Thoracic aorta (tissue), 2 donors: ENCODE data around the gene APOA4. TPM values are rescaled to one million over a fixed set of nuclear protein-coding genes. Genes with fewer than 3 reads are reported as not detected.
A peak's percentile ranks its signal among the peaks of the same experiment; 100 is the strongest.

Source experiments
- ATAC-seq: fragments of 150-250 bp; one replicate; pipeline ENCODE4 v1.8.0; 2017; ENCODE audit warnings: low read depth; ENCODE audit not compliant: insufficient number of reproducible peaks, low FRiP score
- DNase-seq: peaks from one replicate; pipeline ENCODE4 v3.0.0-alpha.2; 2020; ENCODE audit warnings: low spot score
- H3K27ac ChIP-seq, 2 donors: fragments of 200-600 bp; sonication (generic); 1 replicate in 1 of 2; 2 replicates in 1 of 2; pipeline ENCODE4 v1.5.1; 2016; ENCODE audit warnings: mild to moderate bottlenecking in 2 of 2, moderate library complexity in 2 of 2
- H3K27me3 ChIP-seq: fragments of 200-600 bp; sonication (generic); replicated peaks from 2 replicates; pipeline ENCODE4 v1.6.0; 2016; ENCODE audit warnings: mild to moderate bottlenecking; ENCODE audit not compliant: insufficient read depth
- H3K36me3 ChIP-seq: fragments of 200-600 bp; sonication (generic); one replicate; pipeline ENCODE4 v1.5.1; 2016
- H3K4me1 ChIP-seq, 2 donors: fragments of 200-600 bp; sonication (generic); 1 replicate in 1 of 2; 2 replicates in 1 of 2; pipeline versions ENCODE4 v1.5.1 to v1.6.0; 2016; ENCODE audit warnings: low read depth in 2 of 2, mild to moderate bottlenecking in 1 of 2; ENCODE audit not compliant: control insufficient read depth in 1 of 2
- H3K4me3 ChIP-seq: fragments of 200-600 bp; sonication (generic); 2 replicates; pipeline ENCODE4 v1.5.1; 2016; ENCODE audit warnings: mild to moderate bottlenecking
- H3K9me3 ChIP-seq: fragments of 200-600 bp; sonication (generic); 2 replicates; pipeline ENCODE4 v1.5.1; 2016
- CTCF ChIP-seq: fragments of 200-600 bp; sonication (generic); IDR thresholded peaks from one replicate; pipeline ENCODE4 v1.5.1; 2019; ENCODE audit warnings: antibody characterized with exemption
- total RNA-seq, 2 donors: library from RNA; depleted of rRNA; stranded (reverse); fragments of >200 nt; gene quantifications; one replicate each; pipeline versions ENCODE4 v1.1.0 to v1.2.3, GENCODE V29; 2016

Gene APOA4
- total RNA-seq, 2 donors from 2014 or later: 0.99 TPM; not detected in 1

- TF ChIP-seq CTCF: no peak
- Histone ChIP-seq H3K4me3 (no peak overlapping the region), H3K36me3 (peaks cover 35% of the 10 kb centered on the region), H3K27ac (no peak overlapping the region), H3K9me3 (no peaks in the 10 kb centered on the region), H3K4me1 (peaks cover 5 to 6% of the 10 kb centered on the region in 2 donors), H3K27me3 (no peaks in the 10 kb centered on the region)
- no peak for DNase-seq
- no peak for ATAC-seq
Observed at GRCh38 chr11:116776522-116776984, 46.6 kb downstream of the APOA4 start.

GRCh38 chr11:116775975-116776374 is 47.1 kb downstream of the APOA4 start:
- no peak for ATAC-seq
- no peaks in the 10 kb centered on the region for H3K9me3 ChIP-seq
- no peak overlapping the region for H3K27ac ChIP-seq
- no peaks in the 10 kb centered on the region for H3K27me3 ChIP-seq
- DNase-seq: no peak
- peaks cover 7 to 12% of the 10 kb centered on the region in 2 donors for H3K4me1 ChIP-seq
- TF ChIP-seq CTCF: no peak
- no peak overlapping the region for H3K4me3 ChIP-seq
- peaks cover 30% of the 10 kb centered on the region for H3K36me3 ChIP-seq

- H3K9me3 ChIP-seq: no peaks in the 10 kb centered on the region
- peaks cover 11 to 22% of the 10 kb centered on the region in 2 donors for H3K4me1 ChIP-seq
- TF ChIP-seq CTCF: no peak
- DNase-seq (no peak), ATAC-seq (no peak)
- H3K4me3 ChIP-seq: no peak overlapping the region
- peaks cover 22% of the 10 kb centered on the region for H3K36me3 ChIP-seq
- H3K27me3 ChIP-seq: no peaks in the 10 kb centered on the region
- no peak overlapping the region for H3K27ac ChIP-seq
Observed at GRCh38 chr11:116774661-116775060, 48.4 kb downstream of the APOA4 start.

- DNase-seq: no peak
Observed at GRCh38 chr11:116773203-116774097, 49.7 kb downstream of the APOA4 start.

More at GRCh38 chr11:116773203-116774097, 49.7 kb downstream of the APOA4 start:
- ATAC-seq: peak; percentile 16
- Histone ChIP-seq H3K9me3 (no peaks in the 10 kb centered on the region), H3K36me3 (peaks cover 10% of the 10 kb centered on the region), H3K27me3 (no peaks in the 10 kb centered on the region), H3K27ac (peak overlapping the region; percentile 68 to 72), H3K4me3 (peak overlapping the region; percentile 82), H3K4me1 (peaks cover 11 to 22% of the 10 kb centered on the region in 2 donors)
- no peak for TF ChIP-seq CTCF
